ENCODE data around the gene ALG8.
"Not testable (repeated sequence)": the region's sequence is repeated elsewhere in the genome, so short reads cannot be mapped to it uniquely, and the experiment has no call there.

ALG8 gene

GRCh38 chr11:78099666-78100065 lies 39.8 kb downstream of the ALG8 start:
- DNase-seq, result no peak

- no peak for DNase-seq
Observed at GRCh38 chr11:78097666-78098385, 41.6 kb downstream of the ALG8 start.

- DNase-seq, result no peak
Observed at GRCh38 chr11:78094250-78094649, 45.2 kb downstream of the ALG8 start.

GRCh38 chr11:78086521-78087074 lies 52.8 kb downstream of the ALG8 start:
- DNase-seq, result not testable (repeated sequence)

DNA sequence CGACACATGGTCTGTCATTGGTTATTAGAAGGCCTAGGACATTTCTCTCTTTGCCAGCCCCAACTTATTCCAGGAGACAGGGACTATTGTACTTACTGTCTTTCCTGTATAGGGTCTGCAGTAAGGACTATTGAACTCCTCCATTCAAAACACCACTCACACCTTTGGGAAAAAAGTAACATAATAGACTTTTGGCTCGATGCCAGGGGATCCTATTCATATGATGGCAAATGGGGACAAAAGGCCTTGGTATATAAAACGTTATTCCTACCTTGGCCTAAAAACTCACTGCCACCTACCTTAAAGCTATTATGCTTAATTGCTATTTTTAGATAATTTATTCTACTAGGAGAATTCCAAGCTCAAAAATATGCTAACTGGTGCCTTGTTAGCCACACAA lies 53.5 kb downstream of the ALG8 start:
- DNase-seq, result no peak

GRCh38 chr11:78084506-78084905 lies 54.9 kb downstream of the ALG8 start:
- not testable (repeated sequence) for DNase-seq

DNA sequence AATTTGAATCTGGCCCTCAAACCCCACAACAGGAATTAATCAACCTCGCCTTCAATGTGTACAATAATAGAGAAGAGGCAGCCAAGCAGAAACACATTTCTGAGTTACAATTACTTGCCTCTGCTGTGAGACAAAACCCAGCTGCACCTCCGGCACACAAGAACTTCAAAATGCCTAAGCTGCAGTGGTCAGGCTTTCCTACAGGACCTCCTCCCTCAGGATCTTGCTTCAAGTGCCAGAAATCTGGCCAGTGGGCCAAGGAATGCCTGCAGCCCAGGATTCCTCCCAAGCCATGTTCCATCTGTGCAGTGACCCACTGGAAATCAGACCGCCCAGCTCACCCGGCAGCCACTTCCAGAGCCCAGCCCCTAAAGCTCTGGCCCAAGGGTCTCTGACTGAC lies 56.4 kb downstream of the ALG8 start:
- DNase-seq, result no peak

- DNase-seq, result no peak
Observed at GRCh38 chr11:78082146-78082545, 57.3 kb downstream of the ALG8 start.

GRCh38 chr11:78081583-78081982 lies 57.8 kb downstream of the ALG8 start:
- DNase-seq, result no peak

GRCh38 chr11:78080818-78081495 lies 58.5 kb downstream of the ALG8 start:
- no peak for DNase-seq

DNA sequence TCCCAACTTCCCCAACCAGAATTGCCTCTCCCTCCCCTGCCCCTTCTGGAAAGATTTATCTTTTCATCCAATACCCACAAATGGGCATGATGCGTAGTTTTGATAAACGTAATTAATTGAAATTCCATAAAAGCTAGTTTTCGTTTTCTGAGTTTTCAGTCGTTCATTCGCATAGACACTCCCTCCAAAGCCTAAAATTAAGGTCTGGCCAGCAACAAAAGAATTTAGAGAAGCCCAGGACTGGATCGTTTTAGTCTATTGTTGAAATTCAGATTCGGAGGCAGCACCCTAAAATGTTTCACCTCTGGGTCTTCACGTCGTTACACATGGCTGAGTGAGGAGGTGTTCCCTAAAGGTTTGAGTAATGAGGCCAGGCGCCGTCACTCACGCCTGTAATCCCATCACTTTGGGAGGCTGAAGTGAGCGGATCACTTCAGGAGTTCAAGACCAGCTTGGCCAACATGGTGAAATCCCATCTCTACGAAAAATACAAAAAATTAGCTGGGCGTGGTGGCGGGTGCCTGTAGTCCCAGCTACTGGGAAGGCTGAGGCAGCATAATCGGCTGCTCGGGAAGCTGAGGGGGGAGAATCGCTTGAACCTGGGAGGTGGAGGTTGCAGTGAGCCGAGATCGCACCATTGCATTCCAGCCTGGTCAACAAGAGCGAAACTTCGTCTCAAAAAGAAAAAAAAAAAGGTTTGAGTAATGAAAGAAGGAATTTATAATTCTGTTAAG lies 59.2 kb downstream of the ALG8 start:
- no peak for DNase-seq

DNA sequence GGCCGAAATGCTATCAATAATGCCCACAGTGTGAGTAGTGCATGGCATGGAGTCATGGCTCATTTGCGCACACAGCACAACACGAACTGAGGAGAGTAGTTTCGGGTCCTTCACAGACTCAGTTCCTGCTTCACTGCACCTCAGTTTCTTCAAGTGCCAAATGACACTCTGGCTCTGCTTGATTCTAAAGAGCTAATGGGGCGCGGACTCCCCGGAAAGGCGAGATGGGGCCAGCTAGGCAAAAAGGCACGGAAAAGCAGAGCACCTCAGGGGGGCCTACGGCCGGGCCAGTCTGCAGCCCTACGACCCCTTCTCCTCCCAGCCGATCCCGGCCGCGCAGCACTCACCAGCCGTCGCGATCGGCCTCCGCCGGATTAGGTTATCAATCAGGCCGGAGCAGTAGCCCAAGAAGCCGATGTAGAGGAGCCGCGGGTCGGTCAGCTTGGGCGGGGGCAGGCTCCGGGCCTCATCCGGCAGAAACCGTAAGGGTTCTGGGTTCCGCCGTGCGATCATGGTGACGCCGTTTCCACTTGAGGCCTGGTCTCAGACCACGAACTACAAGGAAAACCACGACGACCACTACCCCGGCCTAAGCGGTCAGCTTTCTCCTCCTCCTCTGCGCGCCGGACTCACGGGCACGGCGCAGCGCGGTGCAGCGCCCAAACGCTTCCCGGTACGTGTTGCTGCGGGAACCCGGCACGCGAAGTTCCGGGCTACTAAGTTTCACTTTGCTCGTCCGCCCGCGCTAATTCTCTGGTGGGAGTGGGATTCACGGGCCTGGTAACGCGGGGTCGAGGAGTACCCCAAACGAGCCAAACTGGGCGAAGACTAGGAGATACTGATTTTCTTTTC lies 60.0 kb downstream of the ALG8 start, which contains the start of gene NDUFC2:
TSS of gene NDUFC2 (minus strand) at position 631 of the 852 bp plus-strand sequence. CDS start at position 513, 118 bp downstream.
- DNase-seq, result peak; percentile 65 to 73

DNA sequence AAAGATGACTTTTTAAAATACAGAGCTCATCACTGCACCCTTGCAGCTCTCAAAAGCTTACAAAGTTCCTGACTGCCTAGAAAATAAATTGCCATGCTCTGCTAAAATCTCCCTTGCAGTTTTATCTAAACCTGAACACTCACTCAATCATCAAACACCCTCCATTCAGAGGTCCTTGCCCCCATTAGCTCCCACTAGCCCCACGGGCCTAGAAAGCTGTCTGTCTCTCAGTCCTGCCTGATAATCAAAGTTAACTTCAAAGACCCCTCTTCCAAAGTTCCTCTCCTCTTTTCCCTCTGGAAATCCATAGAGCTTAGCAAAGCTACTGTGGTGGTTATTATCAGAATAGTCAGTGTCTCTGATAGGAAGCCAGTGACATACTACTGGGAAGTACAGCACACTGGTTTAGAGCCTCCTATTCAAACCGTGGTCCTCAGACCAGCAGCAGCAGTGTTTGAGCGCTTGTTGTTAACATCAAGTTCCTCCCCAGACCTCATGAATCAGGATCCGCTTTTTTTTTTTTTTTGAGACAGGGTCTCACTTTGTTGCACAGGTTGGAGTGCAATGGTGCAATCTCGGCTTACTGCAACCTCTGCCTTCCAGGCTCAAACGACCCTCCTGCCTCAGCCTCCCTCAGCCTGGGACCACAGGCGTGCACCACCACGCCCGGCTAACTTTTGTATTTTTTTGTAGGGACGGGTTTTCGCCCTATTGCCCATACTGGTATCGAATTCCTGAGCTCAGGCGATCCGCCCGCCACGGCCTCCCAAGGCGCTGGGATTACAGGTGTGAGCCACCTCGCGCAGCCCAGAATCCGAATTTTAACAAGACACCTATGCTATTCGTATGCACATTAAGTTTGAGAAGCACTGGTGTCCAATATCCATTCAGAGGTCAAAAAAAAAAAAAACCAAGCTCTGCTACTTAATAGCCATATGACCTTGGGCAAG lies 60.9 kb downstream of the ALG8 start:
- no peak for DNase-seq

DNA sequence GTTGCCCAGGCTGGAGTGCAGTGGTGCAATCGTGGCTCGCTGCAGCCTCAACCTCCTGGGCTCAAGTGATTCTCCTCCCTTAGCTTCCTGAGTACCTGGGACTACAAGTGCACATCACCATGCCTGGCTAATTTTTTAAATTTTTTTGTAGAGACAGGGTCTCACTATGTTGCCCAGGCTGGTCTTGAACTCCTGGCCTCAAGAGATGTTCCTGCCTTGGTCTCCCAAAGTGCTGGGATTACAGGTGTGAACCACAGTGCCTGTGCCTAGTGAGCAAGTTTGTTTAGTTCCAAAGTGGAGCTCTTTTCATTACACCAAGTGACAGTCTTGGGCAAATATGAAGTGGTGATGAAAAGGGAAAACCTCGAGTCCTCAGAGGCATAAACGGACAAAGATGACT lies 61.8 kb downstream of the ALG8 start:
- DNase-seq, result not testable (repeated sequence)

GRCh38 chr11:78076733-78077403 lies 62.6 kb downstream of the ALG8 start:
- DNase-seq, result no peak

- no peak for DNase-seq
Observed at GRCh38 chr11:78074756-78075155, 64.7 kb downstream of the ALG8 start.

DNA sequence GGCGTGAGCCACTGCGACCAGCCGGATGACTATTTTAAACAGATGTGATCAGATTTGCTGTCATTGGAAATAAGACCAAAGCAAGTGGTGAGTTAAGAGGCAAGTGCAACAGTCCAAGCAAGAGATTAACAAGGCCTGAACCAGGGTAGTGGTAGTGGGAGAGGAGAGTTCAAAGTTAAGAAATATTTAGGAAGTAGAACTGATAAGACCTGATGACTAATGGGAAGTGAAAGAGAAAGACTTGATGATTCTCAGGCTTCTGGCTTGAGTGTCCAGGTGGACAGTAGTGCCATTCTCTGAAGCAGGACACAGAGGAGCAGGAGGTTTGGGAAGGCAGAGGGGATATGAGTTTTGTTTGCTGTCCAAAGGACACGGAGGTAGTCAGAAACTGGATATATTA lies 67.0 kb downstream of the ALG8 start:
- no peak for DNase-seq

GRCh38 chr11:78071717-78072116 lies 67.7 kb downstream of the ALG8 start:
- no peak for DNase-seq

GRCh38 chr11:78070621-78071020 lies 68.8 kb downstream of the ALG8 start:
- DNase-seq, result no peak

DNA sequence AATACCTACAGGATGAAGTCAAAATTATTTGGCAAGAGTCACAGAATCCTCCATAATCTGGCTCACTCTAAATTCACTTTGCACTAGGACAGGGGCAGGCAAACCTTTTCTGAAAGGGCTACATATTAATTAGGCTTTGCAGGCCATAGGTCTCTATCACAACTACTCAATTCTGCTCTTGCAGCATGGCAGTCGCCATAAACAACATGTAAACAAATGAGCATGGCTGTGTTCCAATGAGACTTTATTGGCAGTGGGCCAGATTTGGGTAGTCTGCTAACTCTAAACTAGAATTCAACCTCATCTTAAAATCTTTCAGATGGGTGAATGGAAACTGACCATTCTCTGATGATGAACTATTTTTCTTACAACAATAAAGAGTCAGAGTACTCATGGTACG lies 70.0 kb downstream of the ALG8 start:
- DNase-seq, result no peak

DNA sequence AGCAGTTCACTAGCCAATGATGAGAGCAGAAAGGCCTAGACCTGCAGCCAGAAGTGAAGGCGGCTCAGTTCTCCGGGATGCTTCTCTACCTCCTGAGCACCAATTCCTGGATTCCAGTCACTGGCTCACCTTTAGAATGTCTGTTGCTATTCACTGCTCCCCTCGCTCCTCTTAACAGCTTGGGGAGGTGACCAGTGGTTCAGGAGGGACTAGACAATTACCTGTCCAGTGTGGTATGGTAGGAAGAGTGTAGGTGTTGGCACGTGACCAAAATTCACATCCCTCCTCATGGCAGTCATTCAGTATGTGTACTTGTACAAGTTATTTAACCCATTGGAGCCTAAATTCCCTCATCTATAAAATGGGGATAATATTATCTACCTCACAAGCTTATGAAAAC lies 71.7 kb downstream of the ALG8 start:
- no peak for DNase-seq
